Activated naive CD8-positive, alpha-beta T cell (primary cell): ENCODE results near the gene TXNDC5.

ENCODE experiments used
- H3K27ac Mint-ChIP-seq: one replicate; pipeline ENCODE4 v1.8.0; 2021; ENCODE audit warnings: mixed read lengths
- H3K27me3 Mint-ChIP-seq: one replicate; pipeline ENCODE4 v1.8.0; 2021; ENCODE audit warnings: mixed read lengths
- H3K36me3 Mint-ChIP-seq: one replicate; pipeline ENCODE4 v1.8.0; 2021; ENCODE audit warnings: mixed read lengths
- H3K4me1 Mint-ChIP-seq: one replicate; pipeline ENCODE4 v1.8.0; 2021; ENCODE audit warnings: low read depth, mixed read lengths
- H3K4me3 Mint-ChIP-seq: one replicate; pipeline ENCODE4 v1.8.0; 2021; ENCODE audit warnings: mild to moderate bottlenecking, mixed read lengths
- H3K9me3 Mint-ChIP-seq: one replicate; pipeline ENCODE4 v1.8.0; 2021; ENCODE audit warnings: low read depth, mixed read lengths

Gene TXNDC5

DNA sequence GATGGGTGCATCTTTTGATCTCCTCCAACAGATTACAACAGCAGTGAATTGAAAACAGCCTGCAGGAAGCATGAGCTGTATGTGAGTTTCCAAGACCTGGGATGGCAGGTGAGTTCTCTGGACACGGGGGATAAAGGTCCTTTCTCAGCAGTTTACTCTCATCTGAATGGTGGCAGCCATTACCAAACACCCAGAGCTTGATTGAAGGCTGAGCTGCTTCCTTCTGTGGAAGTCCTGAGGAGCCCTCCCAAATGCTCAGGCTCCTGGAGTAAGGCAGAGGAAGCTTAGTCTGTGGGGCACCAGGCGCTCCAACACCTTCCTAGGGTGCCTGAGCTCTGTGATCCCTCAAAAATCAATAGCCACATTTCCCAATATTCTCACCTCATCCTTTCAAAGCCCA is 31.5 kb downstream of the TXNDC5 start:
- Mint-ChIP-seq H3K27me3 (no peaks in the 10 kb centered on the region), H3K36me3 (peaks cover 22% of the 10 kb centered on the region), H3K4me1 (no peaks in the 10 kb centered on the region), H3K27ac (no peak overlapping the region), H3K9me3 (no peaks in the 10 kb centered on the region), H3K4me3 (no peak overlapping the region)

DNA sequence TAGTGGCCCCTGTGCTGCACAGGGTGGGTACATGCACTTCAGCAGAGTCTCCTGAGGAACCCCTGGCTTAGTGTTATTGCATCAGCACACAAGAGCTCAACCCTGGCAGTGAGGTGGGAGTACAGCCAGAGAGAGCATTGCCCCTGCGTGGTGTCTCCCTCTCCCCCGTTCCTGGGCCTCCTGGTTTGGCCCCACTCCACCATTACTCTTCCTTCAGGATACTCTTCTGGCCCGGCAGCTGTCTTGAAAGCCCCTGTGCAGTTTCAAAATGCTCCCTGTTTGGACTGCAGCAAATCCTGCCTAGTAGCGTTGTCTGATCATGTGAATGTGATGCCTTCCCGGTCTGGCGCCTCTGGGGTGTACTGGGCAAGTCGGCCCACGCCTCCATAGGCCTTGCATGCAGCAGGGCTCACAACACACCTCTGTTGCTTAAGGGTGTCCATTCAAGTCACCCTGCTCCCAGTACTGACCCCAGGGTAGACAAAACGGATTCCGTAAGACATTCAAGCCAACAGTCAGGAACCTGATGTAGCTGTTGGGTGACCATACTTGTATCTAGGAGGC is 32.1 kb downstream of the TXNDC5 start:
- no peak overlapping the region for H3K4me3 Mint-ChIP-seq
- no peaks in the 10 kb centered on the region for H3K4me1 Mint-ChIP-seq
- H3K9me3 Mint-ChIP-seq, result peaks cover 4% of the 10 kb centered on the region
- H3K27me3 Mint-ChIP-seq, result no peaks in the 10 kb centered on the region
- H3K27ac Mint-ChIP-seq, result no peak overlapping the region
- H3K36me3 Mint-ChIP-seq, result peaks cover 17% of the 10 kb centered on the region

DNA sequence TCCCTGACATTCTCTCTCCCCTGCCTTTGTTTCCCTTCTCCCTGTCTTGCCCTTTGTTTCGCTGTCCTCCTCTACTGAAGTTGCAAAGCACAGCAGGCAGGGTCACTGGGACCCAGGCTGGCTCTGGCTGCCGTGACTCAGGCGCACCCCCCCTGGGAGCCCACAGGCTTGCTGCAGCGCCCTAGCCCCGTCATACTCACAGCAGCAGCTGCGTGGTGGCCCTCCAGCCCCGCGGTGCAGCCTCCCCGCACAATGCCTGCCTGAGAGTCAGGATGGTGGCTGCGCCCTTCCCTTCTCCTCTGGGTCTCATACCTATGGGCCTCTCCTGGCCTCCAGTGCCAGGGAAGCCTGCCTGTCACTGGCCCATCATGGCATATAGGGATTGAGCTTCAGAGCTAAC is 41.7 kb downstream of the TXNDC5 start:
- Mint-ChIP-seq H3K27ac (no peak overlapping the region), H3K27me3 (no peaks in the 10 kb centered on the region), H3K36me3 (no peaks in the 10 kb centered on the region), H3K4me3 (no peak overlapping the region), H3K9me3 (peaks cover 9% of the 10 kb centered on the region), H3K4me1 (no peaks in the 10 kb centered on the region)

DNA sequence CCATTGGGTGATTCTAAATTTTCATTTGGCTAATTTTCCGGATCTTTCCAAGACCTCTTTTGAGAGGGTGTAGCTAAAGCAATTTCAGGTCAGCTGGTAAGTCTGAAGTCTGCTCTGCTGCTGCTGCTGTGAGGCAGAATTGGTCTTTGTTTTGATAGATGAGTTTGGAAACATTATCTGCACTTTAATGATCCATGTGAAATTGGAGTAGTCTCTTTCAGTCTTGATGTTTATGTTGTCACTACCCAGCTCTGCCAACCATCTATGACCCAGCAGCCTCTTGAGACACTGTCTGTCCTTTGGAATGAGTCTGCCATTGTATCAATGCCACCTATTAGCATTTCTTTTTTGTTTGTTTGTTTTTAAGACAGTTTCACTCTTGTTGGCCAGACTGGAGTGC is 44.1 kb downstream of the TXNDC5 start:
- no peak overlapping the region for H3K27ac Mint-ChIP-seq
- no peak overlapping the region for H3K4me3 Mint-ChIP-seq
- H3K9me3 Mint-ChIP-seq, result no peaks in the 10 kb centered on the region
- H3K27me3 Mint-ChIP-seq, result no peaks in the 10 kb centered on the region
- no peaks in the 10 kb centered on the region for H3K4me1 Mint-ChIP-seq
- H3K36me3 Mint-ChIP-seq, result no peaks in the 10 kb centered on the region

GRCh38 chr6:7865781-7866180 is 44.8 kb downstream of the TXNDC5 start:
- H3K27ac Mint-ChIP-seq, result no peak overlapping the region

DNA sequence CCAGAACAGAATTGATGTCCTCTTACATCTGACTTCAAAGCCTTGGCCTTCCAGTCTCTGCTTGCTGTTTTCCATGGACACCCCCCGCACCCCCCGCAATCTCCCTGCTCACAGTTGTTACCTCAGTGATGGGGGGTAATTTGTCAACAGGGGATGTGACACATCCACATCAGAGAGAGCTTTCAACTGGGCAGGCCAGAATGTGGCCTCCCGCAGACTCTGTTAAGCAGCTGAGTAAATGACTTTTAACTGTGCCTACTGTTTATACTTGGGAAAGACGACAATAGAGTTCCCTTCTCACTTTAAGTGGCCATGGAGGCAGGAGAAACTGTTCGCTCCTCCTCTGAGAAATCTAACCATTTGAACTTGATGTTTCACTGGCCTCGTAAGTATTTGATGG is 51.0 kb downstream of the TXNDC5 start:
- Mint-ChIP-seq H3K36me3 (no peaks in the 10 kb centered on the region), H3K4me3 (no peak overlapping the region), H3K4me1 (no peaks in the 10 kb centered on the region), H3K27ac (no peak overlapping the region), H3K27me3 (peaks cover 5% of the 10 kb centered on the region), H3K9me3 (no peaks in the 10 kb centered on the region)

More at GRCh38 chr6:7865781-7866180, 44.8 kb downstream of the TXNDC5 start:
- H3K4me3 Mint-ChIP-seq, result no peak overlapping the region
- no peaks in the 10 kb centered on the region for H3K27me3 Mint-ChIP-seq
- no peaks in the 10 kb centered on the region for H3K4me1 Mint-ChIP-seq
- H3K36me3 Mint-ChIP-seq, result no peaks in the 10 kb centered on the region
- no peaks in the 10 kb centered on the region for H3K9me3 Mint-ChIP-seq

- Mint-ChIP-seq H3K4me1 (no peaks in the 10 kb centered on the region), H3K4me3 (no peak overlapping the region), H3K9me3 (peaks cover 13% of the 10 kb centered on the region), H3K36me3 (peaks cover 2% of the 10 kb centered on the region), H3K27me3 (no peaks in the 10 kb centered on the region), H3K27ac (no peak overlapping the region)
Measured at GRCh38 chr6:7851780-7852179, 58.8 kb downstream of the TXNDC5 start.

DNA sequence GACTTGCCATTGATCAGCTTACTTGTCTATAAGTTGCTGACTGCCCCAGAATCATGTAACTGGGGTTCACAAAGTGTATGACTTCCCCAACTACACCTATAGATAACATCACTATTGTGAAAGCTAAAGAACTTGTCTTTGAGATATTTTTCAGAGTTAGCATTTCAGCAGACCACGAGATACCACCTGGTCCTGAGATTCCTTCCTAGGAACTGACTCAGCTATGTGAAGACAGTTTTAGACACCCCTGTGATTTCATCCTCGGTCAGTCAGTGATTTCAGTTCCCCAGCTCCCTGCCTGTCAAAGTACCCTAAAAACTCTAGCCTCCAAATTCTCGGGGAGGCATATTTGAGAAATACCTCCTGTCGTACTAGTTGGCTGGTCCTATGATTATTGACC is 62.4 kb downstream of the TXNDC5 start:
- Mint-ChIP-seq H3K4me1 (no peaks in the 10 kb centered on the region), H3K4me3 (no peak overlapping the region), H3K27ac (no peak overlapping the region), H3K27me3 (peaks cover 5% of the 10 kb centered on the region), H3K9me3 (peaks cover 12% of the 10 kb centered on the region), H3K36me3 (peaks cover 2% of the 10 kb centered on the region)

DNA sequence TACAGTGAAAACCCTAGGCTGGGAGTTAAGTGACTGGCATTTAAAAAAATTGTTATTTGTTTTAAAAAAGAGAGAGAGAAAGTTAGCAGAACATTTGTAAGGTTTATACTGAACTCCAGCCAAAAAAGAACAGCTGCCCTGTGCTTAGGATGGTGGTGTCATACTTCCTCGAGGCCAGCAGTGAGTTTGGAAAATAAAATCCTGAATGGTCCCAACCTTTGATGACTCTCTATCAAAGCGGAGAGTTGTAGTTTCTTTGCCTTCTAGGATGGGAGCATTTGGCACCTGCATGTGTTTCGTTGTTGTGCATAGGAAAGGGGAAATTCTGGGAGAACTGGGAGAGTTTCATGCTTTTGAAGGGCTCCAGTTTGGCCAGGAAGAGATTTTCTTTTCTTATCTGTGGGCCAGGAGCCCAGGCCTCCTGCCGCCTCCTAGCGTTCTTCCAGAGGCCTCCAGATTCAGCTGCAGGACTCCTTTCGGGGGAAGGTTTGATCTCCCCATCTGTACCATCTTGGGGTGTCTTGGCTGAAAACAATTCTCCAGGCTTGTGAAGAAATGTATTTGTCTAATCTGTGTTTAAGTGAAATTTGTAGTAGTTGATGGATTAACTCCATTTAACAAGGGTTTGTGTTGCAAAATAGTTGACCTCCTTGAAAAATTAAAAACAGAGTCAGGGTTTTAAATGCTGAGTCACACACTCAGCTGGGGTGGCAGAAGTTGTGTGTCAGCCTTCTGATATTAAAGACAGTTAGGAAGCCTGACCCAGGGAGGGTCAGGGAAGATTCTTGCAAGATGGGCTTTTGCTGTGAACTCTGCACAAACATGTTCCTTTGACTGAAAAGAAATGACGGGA is 63.4 kb downstream of the TXNDC5 start:
- Mint-ChIP-seq H3K27me3 (peaks cover 5% of the 10 kb centered on the region), H3K4me3 (no peak overlapping the region), H3K27ac (no peak overlapping the region), H3K9me3 (peaks cover 5% of the 10 kb centered on the region), H3K36me3 (no peaks in the 10 kb centered on the region), H3K4me1 (no peaks in the 10 kb centered on the region)

GRCh38 chr6:7841781-7842468 is 68.7 kb downstream of the TXNDC5 start:
- Mint-ChIP-seq H3K36me3 (no peaks in the 10 kb centered on the region), H3K27me3 (peaks cover 7% of the 10 kb centered on the region), H3K27ac (no peak overlapping the region), H3K4me3 (no peak overlapping the region), H3K9me3 (no peaks in the 10 kb centered on the region), H3K4me1 (no peaks in the 10 kb centered on the region)

GRCh38 chr6:7836371-7837026 is 74.1 kb downstream of the TXNDC5 start:
- Mint-ChIP-seq H3K27me3 (peaks cover 5% of the 10 kb centered on the region), H3K9me3 (no peaks in the 10 kb centered on the region)

DNA sequence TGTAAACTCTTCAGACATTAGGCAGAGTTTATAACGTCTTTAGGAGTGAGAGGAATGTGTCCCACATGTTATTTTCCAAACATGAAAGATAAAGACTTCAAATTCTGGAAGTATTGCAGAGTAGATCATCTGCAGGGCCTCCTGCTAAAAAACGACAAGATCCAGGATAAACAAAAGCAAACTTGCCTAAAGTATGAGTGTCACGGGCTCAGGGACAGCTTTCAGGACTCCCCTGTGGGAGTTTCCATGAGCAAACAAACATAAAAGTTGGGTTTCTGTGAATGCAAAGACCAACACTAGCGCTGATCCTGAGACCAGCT is 76.9 kb downstream of the TXNDC5 start:
- peaks cover 12% of the 10 kb centered on the region for H3K27me3 Mint-ChIP-seq
- H3K36me3 Mint-ChIP-seq, result no peaks in the 10 kb centered on the region
- no peak overlapping the region for H3K4me3 Mint-ChIP-seq

More at GRCh38 chr6:7836371-7837026, 74.1 kb downstream of the TXNDC5 start:
- Mint-ChIP-seq H3K36me3 (no peaks in the 10 kb centered on the region), H3K27ac (no peak overlapping the region), H3K4me3 (no peak overlapping the region), H3K4me1 (no peaks in the 10 kb centered on the region)

DNA sequence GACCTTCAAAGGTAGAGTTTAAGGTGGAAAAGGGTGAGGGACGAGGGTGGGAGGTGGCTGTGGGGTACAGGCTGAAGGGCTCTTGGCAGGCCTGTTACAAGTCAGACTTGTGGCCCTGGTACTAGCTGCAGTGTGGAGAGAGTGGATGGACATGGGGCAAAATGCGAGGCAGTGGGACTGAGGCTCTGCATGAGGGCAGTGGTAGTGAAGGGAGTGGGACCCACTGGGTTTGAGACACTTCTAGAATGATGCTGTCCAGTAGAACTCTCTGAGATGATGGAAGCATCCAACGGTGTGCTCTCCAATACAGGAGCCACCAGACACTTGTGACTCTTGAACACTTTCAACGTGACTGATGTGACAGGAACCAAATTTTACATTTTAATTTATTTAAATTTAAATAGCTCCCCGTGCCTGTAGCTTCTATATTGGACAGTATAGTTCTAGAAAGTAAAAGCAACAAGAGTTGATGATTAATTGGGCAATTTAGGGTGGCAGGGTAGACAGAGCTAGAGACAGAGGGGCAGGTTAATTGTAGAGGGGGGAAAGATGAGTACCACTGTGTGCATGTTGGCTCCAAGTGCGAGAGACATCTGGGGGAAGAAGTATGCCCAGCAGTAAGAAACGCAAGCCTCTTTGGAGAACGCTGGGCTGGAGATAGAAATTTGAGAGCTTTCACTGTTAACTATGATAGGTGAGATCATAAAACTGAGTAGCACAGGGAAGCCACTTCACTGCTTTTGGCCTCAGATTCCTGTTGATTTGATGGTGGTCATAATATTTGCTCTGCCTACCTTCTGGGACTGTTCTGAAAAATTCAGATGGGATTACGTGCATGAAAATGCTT is 77.5 kb downstream of the TXNDC5 start:
- Mint-ChIP-seq H3K27me3 (peaks cover 12% of the 10 kb centered on the region), H3K4me1 (no peaks in the 10 kb centered on the region), H3K9me3 (no peaks in the 10 kb centered on the region), H3K36me3 (no peaks in the 10 kb centered on the region), H3K4me3 (no peak overlapping the region), H3K27ac (no peak overlapping the region)

More for the DNA sequence above, 76.9 kb downstream of the TXNDC5 start:
- Mint-ChIP-seq H3K4me1 (no peaks in the 10 kb centered on the region), H3K9me3 (no peaks in the 10 kb centered on the region), H3K27ac (no peak overlapping the region)
